CD14-positive monocyte (primary cell): ENCODE measurements around the gene SETD3. TPM values are rescaled to one million over a fixed set of nuclear protein-coding genes. Genes with fewer than 3 reads are reported as not detected.

Experiments used
- DNase-seq, 3 donors: peaks; one replicate each; pipeline ENCODE4 v3.0.0-alpha.2; 2011 to 2022
- H2AFZ ChIP-seq: 2 replicates; pipeline ENCODE4 v1.6.0; 2012; ENCODE audit warnings: mild to moderate bottlenecking, low read depth, low read length, inconsistent platforms; ENCODE audit not compliant: insufficient read depth, poor library complexity, severe bottlenecking
- H3K27ac ChIP-seq, 2 donors: 1 replicate in 1 of 2; 2 replicates in 1 of 2; pipeline ENCODE4 v1.5.1; 2012 to 2013; ENCODE audit warnings: low read length in 2 of 2, control low read depth in 1 of 2, inconsistent platforms in 1 of 2, low read depth in 1 of 2, mild to moderate bottlenecking in 1 of 2
- H3K27me3 ChIP-seq, 2 donors: one replicate each; pipeline versions ENCODE4 v1.6.0 to v1.6.1; 2011 to 2013; ENCODE audit warnings: low read length in 2 of 2; ENCODE audit not compliant: control insufficient read depth in 2 of 2, insufficient read depth in 2 of 2
- H3K36me3 ChIP-seq, 2 donors: replicated peaks in 1 of 2; 1 replicate in 1 of 2; 2 replicates in 1 of 2; pipeline versions ENCODE4 v1.5.1 to v1.6.1; 2012 to 2013; ENCODE audit warnings: low read length in 2 of 2, control low read depth in 1 of 2, inconsistent platforms in 1 of 2, mild to moderate bottlenecking in 1 of 2; ENCODE audit not compliant: insufficient read depth in 2 of 2, control insufficient read depth in 1 of 2
- H3K4me1 ChIP-seq, 2 donors: 1 replicate in 1 of 2; 2 replicates in 1 of 2; pipeline versions ENCODE4 v1.5.1 to v1.6.1; 2012 to 2013; ENCODE audit warnings: low read length in 2 of 2, control low read depth in 1 of 2, inconsistent platforms in 1 of 2, mild to moderate bottlenecking in 1 of 2, moderate library complexity in 1 of 2; ENCODE audit not compliant: insufficient read depth in 2 of 2, control insufficient read depth in 1 of 2
- H3K4me2 ChIP-seq: replicated peaks from 2 replicates; pipeline ENCODE3; 2012; ENCODE audit warnings: low read length, moderate library complexity, mild to moderate bottlenecking; ENCODE audit not compliant: poor library complexity, severe bottlenecking; ENCODE audit errors: extremely low read depth
- H3K4me3 ChIP-seq, 3 experiments: fragments of 200-600 bp in 1 of 3; sonication (generic) in 1 of 3; replicated peaks in 1 of 3; 1 replicate in 2 of 3; 2 replicates in 1 of 3; pipeline ENCODE4 v1.5.1; 2011 to 2013; ENCODE audit warnings: low read length in 3 of 3, mild to moderate bottlenecking in 3 of 3, control low read depth in 2 of 3, low read depth in 2 of 3, inconsistent platforms in 1 of 3, moderate library complexity in 1 of 3
- H3K79me2 ChIP-seq: 2 replicates; pipeline ENCODE4 v1.6.0; 2012; ENCODE audit warnings: mild to moderate bottlenecking, control low read depth, inconsistent platforms, low read length, moderate library complexity; ENCODE audit not compliant: insufficient read depth
- H3K9ac ChIP-seq: 2 replicates; pipeline ENCODE4 v1.6.0; 2017; ENCODE audit warnings: low read length, mild to moderate bottlenecking; ENCODE audit not compliant: insufficient read depth, poor library complexity, severe bottlenecking
- H3K9me3 ChIP-seq, 2 donors: replicated peaks in 1 of 2; 1 replicate in 1 of 2; 2 replicates in 1 of 2; pipeline versions ENCODE4 v1.5.1 to v1.6.1; 2012 to 2013; ENCODE audit warnings: low read length in 2 of 2, control low read depth in 1 of 2; ENCODE audit not compliant: control insufficient read depth in 1 of 2, insufficient read depth in 1 of 2
- H4K20me1 ChIP-seq: 2 replicates; pipeline ENCODE4 v1.6.0; 2012; ENCODE audit warnings: mild to moderate bottlenecking, low read length, control low read depth, moderate library complexity; ENCODE audit not compliant: insufficient read depth
- H3K27ac Mint-ChIP-seq, 7 donors: one replicate each; pipeline ENCODE4 v1.8.0; 2020; ENCODE audit warnings: mild to moderate bottlenecking in 7 of 7, mixed read lengths in 7 of 7, moderate library complexity in 6 of 7, inconsistent platforms in 2 of 7
- H3K27me3 Mint-ChIP-seq, 3 donors: one replicate each; pipeline ENCODE4 v1.8.0; 2021 to 2022; ENCODE audit warnings: low read depth in 3 of 3, mild to moderate bottlenecking in 3 of 3, mixed read lengths in 3 of 3, moderate library complexity in 3 of 3, inconsistent platforms in 1 of 3
- H3K36me3 Mint-ChIP-seq, 2 donors: one replicate each; pipeline ENCODE4 v1.8.0; 2020; ENCODE audit warnings: mixed read lengths in 2 of 2, inconsistent platforms in 1 of 2, mild to moderate bottlenecking in 1 of 2
- H3K4me1 Mint-ChIP-seq: one replicate; pipeline ENCODE4 v1.8.0; 2020; ENCODE audit warnings: mild to moderate bottlenecking, mixed read lengths
- H3K4me3 Mint-ChIP-seq, 2 donors: one replicate each; pipeline ENCODE4 v1.8.0; 2020; ENCODE audit warnings: mild to moderate bottlenecking in 2 of 2, mixed read lengths in 2 of 2, moderate library complexity in 1 of 2
- H3K9me3 Mint-ChIP-seq, 7 donors: one replicate each; pipeline ENCODE4 v1.8.0; 2020 to 2022; ENCODE audit warnings: mixed read lengths in 7 of 7, mild to moderate bottlenecking in 6 of 7, moderate library complexity in 6 of 7, inconsistent platforms in 2 of 7
- CTCF ChIP-seq: fragments of 200-600 bp; IDR thresholded peaks from one replicate; pipeline ENCODE4 v1.8.0; 2022; ENCODE audit warnings: antibody characterized with exemption, mild to moderate bottlenecking
- WGBS: methylation state at CpG from one replicate; pipeline ENCODE4 v1.1.5; 2013; ENCODE audit warnings: missing lambda C conversion rate; ENCODE audit not compliant: insufficient coverage; 5-methylcytosine and 5-hydroxymethylcytosine counted together
- intact Hi-C, 2 donors: fragments of 100-400 bp; cut with micrococcal nuclease; formaldehyde crosslinking; loops; one replicate each; pipeline versions ENCODE4 v1.15.0 to v1.15.1; 2023
- polyA plus RNA-seq, 3 donors: library from polyadenylated mRNA; depleted of rRNA in 1 of 3; unstranded in 2 of 3; stranded (reverse) in 1 of 3; fragments of 300-500 nt in 2 of 3; fragments of >200 nt in 1 of 3; fragmentation: Illumina TruSeq in 2 of 3; gene quantifications; 1 replicate in 2 of 3; 2 replicates in 1 of 3; pipeline ENCODE4 v1.2.3, GENCODE V29; 2012 to 2021

SETD3 gene
- polyA plus RNA-seq, 3 donors = 22.9 to 39.5 (median 38.7) TPM

DNA sequence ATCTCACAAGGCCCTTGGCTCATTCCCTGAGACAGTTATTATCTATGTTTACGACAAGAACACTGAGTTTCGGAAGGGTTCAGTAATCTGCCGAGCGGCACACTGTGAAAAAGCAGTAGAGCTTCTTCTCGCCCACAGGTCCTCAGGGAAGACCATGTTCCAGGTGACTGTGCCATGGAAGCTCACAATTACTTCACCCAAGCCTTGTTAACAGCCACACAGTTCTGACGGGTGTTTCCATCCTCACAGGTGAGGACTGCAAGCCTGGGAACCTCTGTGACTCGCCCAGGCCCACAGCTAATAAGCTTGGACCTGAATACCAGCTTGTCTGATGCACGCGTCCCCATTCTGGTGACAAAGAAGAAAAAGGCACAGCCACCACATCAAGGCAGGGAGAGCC is 15.4 kb downstream of the SETD3 start:
- 94% methylated on average over 4 of the region's 9 CpGs for WGBS
- H3K36me3 ChIP-seq = peaks cover 48 to 65% of the 10 kb centered on the region in 2 donors
- H3K4me1 ChIP-seq = peaks cover 0 to 6% of the 10 kb centered on the region in 2 donors
- Mint-ChIP-seq H3K27ac (peak overlapping the region in 3 of 7 donors; percentile 56 to 75 (median 70)), H3K27me3 (peaks cover 0 to 1% (median 0%) of the 10 kb centered on the region in 3 donors), H3K36me3 (peaks cover 52 to 56% of the 10 kb centered on the region in 2 donors), H3K9me3 (no peaks in the 10 kb centered on the region), H3K4me1 (peaks cover 10% of the 10 kb centered on the region), H3K4me3 (no peak overlapping the region)
- no peak overlapping the region for H3K4me2 ChIP-seq
- no peak overlapping the region for H3K9ac ChIP-seq
- no peaks in the 10 kb centered on the region for H3K9me3 ChIP-seq
- intact Hi-C loops = no loop called here
- no peak for DNase-seq
- no peak overlapping the region for H3K27ac ChIP-seq
- no peaks in the 10 kb centered on the region for H3K27me3 ChIP-seq
- no peak overlapping the region for H3K4me3 ChIP-seq
- no peak for TF ChIP-seq CTCF
- peaks cover 65% of the 10 kb centered on the region for H4K20me1 ChIP-seq
- peaks cover 66% of the 10 kb centered on the region for H3K79me2 ChIP-seq
- no peak overlapping the region for H2AFZ ChIP-seq

GRCh38 chr14:99463974-99464373 is 16.7 kb downstream of the SETD3 start:
- Histone ChIP-seq H3K36me3 (peaks cover 61 to 78% of the 10 kb centered on the region in 2 donors), H3K4me3 (no peak overlapping the region), H2AFZ (no peak overlapping the region), H3K27ac (no peak overlapping the region), H3K9me3 (no peaks in the 10 kb centered on the region), H3K9ac (no peak overlapping the region), H3K4me1 (peaks cover 0 to 6% of the 10 kb centered on the region in 2 donors), H4K20me1 (peaks cover 52% of the 10 kb centered on the region), H3K4me2 (no peak overlapping the region), H3K79me2 (peaks cover 55% of the 10 kb centered on the region), H3K27me3 (no peaks in the 10 kb centered on the region)
- intact Hi-C loops = no loop called here
- peak overlapping the region in 1 of 7 donors; percentile 21 for H3K27ac Mint-ChIP-seq
- no peaks in the 10 kb centered on the region for H3K9me3 Mint-ChIP-seq
- no CpG with 5 or more reads among the region's 4 CpGs for WGBS
- no peak overlapping the region for H3K4me3 Mint-ChIP-seq
- DNase-seq = no peak
- H3K4me1 Mint-ChIP-seq = peaks cover 10% of the 10 kb centered on the region
- no peak for TF ChIP-seq CTCF
- H3K27me3 Mint-ChIP-seq = peaks cover 0 to 1% (median 0%) of the 10 kb centered on the region in 3 donors
- peaks cover 61 to 69% of the 10 kb centered on the region in 2 donors for H3K36me3 Mint-ChIP-seq
